Activated T-cell treated with anti-CD3 and anti-CD28 coated beads for 4 hours (primary cell): Measurements from ENCODE around the gene ELP2.
A peak's percentile ranks its signal among the peaks of the same experiment; 100 is the strongest.
"Not testable (repeated sequence)": the region's sequence is repeated elsewhere in the genome, so short reads cannot be mapped to it uniquely, and the experiment has no call there.

Experiments used
- DNase-seq: peaks from one replicate; pipeline ENCODE4 v3.0.0-alpha.2; 2020

Gene ELP2

DNA sequence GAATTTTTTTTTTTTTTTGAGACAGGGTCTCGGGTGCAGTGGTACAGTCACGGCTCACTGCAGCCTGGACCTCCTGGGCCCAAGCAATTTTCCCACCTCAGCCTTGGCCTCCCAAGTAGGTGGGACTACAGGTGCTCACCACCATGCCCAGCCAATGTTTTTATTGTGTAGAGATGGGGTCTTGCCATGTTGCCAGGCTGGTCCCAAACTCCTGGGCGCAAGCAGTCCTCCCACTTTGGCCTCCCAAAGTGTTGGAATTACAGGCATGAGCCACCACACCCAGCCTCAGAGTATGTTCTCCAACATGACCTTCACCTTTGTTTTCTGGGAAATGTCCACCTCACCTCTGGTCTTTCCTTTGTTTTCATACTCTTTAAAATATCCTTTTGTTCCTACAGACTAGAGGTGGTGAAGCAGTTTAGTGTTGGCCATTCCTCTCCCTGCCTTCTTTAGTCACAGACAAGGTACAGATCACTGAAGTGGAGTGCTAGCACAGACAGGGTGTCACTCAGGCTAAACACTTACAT lies 38.1 kb downstream of the ELP2 start:
- DNase-seq = no peak

DNA sequence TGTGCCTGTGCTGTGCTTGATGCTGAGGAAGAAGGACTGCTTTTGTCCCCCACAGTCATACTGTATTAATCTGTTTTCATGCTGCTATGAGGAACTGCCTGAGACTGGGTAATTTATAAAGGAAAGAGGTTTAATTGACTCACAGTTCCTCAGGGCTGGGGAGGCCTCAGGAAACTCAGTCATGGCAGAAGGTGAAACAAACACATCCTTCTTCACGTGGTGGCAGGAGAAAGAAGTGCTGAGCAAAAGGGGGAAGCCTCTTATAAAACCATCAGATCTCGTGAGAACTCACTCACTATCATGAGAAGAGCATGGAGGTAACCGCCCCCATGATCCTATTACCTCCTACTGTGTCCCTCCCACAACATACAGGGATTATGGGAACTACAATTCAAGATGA lies 38.6 kb downstream of the ELP2 start:
- not testable (repeated sequence) for DNase-seq

DNA sequence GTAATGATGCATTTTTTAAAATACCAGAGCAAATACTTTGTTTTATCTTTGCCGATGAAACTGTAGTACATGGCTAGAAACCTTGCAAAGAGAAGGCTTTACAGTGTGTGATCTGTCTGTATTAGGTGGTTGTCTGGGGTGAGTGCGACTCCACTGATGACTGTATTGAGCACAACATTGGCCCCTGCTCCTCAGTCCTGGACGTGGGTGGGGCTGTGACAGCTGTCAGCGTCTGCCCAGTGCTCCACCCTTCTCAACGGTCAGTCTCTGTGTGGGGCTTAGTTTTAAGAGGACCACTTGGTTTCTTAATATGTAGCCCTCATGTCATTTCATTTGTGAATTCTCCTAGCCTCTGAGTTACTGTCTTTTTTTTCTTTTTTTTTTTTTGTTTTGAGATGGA lies 40.2 kb downstream of the ELP2 start:
- no peak for DNase-seq

DNA sequence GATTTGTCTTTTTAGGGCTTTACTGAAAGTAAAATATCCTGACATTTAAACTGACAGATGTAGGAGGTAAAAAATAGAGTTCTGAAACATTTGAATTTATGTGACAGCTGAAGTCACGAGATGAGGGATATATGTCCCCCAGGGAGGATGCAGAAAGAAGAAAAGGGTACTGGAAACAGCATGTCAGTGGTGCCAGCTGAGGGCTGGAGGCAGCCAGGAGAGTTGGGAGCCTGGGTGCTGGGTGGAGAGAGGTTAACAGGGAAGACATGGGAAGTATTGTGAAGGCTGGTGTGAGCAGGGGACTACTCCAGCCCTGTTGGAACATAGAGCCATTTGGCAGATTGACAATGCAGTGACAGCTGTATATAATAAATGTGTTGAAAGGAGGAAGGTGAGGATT lies 45.8 kb downstream of the ELP2 start:
- DNase-seq = no peak

DNA sequence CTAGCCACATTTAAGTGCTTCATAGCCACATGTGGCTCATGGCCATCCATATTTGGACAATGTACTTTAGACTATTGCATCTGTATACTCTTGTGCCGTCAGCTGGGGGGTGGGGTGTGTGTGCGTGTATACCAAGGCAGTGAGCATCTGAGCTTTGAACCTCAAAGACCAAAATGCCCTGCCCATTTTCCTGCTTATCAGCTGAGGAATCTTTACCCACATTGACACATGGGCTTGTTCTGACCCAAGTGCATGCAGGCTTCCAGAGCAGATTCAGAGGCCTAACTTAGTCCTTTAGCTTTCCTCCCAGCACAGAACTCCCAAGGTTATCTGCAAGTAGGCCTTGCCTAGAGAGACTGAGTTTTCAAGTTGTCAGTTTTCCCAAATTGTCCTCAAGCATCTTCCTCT lies 46.5 kb downstream of the ELP2 start:
- DNase-seq = no peak

DNA sequence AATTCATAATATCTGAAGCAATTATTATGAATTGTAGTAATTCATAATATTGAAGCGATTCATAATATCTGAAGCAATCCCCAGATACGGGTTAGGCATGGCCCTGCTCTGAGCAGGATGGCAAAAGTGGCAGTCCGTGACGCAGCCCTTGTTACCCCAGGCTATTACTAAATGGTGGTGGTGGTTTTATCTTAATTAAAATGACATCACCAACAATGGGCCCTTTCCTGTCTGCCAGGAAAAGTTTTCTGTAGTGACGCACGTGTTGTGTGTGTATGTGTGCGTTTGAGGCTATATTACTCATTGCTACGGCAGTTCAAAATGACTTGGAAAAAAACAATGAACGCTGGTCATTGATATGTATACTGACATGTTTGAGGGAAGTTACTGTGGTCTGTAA lies 47.0 kb downstream of the ELP2 start:
- no peak for DNase-seq

DNA sequence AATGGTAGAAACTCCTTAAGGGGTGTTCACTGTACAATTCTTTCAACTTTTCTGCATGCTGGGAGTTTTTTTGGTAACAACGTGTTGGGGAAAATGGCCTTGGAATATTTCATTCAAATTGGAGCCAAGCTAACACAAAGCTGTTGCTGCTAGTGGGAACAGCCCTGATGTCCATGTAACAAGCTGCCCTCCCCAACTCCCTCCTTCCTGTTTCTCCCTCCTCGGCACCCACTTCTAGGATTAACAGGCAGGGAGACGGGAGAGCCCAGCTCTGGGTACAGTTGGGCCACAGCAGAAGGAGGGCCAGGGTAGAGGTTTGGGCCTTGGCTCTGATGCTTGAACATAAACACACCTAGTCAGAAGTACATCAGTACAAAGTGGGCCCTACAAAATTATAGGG lies 48.2 kb downstream of the ELP2 start:
- no peak for DNase-seq

DNA sequence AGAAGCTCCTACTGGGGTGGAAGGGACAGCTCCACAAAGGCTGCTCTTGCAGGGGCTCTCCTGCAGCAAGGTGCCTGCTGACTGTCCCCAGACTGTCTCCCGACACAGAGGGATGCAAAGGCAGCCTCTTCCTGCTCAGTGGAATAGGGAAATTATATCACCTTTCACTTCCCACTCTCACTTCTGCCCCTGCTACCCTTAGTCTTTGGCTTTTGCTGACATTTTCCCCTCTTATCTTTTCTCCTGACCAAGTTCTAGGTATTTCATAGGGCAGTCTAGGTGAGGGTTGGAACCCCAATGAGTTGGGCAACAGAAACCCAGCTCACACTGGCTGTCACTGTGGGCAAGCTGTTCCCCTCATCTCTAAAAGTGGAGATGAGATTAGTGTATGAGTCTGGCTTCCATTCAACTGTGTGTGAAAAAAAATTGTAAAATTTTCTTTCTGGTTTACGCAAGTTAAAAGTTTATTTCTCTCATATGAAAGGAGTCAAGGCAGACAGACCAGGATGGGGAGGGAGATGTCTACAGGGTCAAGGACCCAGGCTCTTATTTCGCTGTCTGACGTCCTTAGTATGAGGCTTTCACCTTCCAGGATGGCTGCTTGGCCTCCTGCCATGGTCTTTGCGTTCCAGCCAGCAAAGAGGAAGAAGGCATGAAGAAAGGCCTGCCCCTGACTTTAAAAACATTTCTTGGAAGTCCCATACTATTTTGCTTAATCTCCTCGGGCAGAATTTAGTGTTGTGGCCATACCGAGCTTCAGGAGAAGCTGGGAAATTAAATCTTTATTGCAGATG lies 50.1 kb downstream of the ELP2 start:
- no peak for DNase-seq

DNA sequence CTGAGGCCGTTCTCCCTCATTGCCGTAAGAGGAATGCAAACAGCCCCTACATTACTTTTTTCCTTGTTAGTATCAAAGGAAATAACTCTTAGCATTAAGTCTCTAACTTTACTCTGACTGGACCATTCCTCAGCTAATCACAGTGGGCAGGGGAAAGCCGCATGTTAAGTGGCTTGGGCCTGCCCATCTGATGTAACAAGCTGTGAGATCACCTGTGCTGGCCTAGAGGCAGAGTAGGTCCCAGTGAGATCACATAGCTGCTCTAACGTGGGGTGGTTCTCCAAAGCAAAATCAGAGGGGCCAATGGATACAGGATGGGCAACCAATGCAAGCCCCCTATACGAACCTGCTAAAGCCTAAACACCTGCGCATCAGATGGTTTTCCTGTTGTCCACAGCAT lies 51.7 kb downstream of the ELP2 start:
- no peak for DNase-seq

DNA sequence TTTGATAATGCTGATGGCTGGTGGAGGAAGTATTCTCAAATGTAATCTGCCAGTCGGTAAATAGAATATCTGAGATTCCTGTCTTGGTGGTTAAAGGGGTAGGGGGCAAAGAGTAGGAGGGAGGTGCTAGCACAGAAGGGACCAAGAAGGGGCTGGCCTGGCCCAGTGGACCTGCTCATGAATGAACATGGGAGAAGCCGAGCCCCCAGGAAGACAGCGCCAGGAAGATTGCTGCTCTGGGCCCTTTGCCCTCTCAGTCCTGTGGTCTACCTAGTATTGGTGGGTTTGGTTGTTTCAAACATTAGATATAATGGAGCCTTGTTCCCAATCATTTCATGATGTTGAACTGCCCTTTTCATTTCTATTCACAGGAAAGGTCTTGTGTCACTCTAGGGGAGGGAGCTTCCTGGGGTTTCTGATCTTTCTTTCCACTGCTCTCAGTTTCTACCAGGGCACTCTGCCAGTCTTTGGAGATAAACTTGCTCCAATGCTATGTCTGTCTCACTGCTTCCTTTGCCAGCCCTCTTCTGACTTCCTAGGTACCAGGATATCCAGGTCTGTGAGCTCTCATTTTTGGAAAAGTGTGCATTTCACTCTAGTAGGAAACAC lies 52.3 kb downstream of the ELP2 start:
- no peak for DNase-seq

DNA sequence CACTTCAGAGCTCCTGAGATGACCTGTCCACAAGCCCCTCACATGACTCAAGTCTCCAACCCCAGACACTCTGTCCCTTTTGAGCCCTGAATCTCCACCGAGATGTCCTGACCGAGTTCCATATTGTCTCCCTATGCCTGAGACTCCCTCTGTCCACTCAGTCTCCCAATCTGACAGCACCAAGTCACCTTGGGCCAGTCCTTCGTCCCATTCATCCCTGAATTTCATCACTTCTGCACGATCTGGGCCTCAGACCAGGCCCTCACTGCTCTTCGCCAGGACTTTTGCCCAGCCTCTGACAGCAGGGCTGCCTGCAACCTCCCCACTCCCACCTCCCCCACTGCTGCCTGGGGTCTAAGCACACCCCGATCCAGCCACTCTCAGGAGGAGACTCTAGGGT lies 53.3 kb downstream of the ELP2 start:
- DNase-seq = no peak

DNA sequence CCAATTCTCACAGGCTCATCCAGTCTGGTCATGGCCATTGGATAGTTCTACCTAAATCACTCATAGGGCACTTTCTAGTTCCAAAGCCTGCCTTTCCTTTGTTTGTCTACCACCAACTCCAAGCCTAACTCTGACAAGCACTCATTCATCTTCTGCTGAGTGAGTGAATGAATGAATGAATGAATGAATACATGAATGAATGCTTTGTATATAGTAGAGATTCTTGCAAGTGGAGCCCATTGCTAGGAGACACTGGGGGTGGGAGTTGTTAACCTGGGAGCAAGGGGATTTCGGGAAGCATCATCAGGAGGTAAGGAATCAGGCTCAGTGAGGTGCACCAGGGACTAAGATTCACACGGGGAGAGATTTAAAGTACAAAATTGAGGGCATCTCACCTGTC lies 54.3 kb downstream of the ELP2 start:
- no peak for DNase-seq

DNA sequence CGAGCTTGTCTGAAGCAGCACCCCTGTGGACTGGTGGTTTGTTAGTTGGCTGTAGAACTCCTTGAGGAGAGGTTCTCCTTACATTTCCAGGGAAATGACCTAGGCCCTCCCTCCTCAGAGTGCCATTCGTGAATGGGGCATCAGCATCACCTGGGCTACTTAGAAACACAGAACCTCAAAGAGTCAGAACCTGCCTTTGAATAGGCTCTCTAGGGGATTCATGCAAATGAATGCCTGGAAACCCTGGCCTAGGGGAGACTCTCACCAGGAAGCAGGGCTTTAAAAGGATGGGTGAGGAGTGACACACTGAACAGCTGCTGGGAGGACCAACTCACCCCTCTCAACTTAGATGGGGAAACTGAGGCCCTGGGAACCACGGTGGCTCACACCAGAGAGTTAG lies 55.5 kb downstream of the ELP2 start:
- no peak for DNase-seq

DNA sequence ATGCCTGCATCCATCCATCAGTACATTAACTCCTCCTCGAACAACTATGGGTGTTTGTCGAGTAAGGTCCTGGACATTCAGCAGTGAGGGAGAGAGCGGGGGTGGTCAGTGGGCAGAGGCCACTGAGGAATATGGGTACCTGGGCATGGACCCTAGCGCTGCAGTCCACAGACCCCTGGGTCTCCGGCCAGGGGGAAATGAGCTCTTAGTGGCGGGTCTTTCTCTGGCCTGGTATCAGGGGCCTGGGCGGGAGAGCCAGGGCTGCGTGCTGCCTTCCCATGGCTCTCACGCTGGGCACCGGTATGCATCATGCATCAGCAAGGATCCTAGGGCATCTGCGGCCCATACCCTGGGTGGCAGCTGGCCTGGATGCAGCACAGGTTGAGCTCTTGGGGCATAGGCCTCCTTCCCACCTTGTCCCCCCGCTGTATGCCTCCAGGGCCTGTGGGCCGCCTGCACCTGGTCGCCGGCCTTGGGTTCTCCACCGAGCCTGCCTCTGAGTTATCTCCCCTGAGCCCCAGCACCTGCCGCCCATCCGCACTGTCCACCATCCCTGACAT lies 56.3 kb downstream of the ELP2 start:
- DNase-seq = no peak

DNA sequence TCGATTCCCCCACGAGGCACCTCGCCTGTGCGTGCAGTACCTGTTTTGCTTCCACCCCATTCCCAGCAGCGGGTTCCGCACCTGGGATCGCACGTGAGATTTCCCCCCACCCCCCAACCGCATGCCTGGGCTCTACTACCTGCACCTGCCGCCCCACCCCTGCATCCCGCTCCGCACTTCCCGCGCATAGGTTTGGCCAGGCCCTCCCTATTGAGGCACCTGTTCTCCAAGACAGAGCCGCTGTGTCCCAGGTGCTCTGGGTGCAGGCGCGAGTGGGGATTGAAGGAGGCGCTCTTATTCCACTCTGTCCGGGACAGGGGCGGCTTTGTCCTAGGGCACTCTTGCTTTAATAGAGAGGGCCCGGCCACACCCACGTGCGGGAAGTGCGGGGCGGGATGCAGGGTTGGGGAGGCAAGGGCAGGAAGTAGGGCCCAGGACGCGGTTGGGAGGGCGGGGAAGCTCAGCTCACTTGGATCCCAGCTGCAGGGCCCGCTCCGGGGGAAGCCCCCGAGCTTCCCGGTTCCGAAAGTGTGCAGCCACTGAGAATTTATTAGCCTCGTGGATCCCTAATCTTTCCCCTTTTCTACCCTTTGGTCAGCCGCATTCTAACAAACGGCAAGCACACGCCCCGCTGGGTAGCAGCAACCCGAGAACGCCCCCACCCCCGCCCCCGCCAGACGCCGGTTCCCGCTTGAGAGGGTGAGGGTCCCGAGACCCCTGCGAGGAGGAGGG lies 56.9 kb downstream of the ELP2 start:
- no peak for DNase-seq

DNA sequence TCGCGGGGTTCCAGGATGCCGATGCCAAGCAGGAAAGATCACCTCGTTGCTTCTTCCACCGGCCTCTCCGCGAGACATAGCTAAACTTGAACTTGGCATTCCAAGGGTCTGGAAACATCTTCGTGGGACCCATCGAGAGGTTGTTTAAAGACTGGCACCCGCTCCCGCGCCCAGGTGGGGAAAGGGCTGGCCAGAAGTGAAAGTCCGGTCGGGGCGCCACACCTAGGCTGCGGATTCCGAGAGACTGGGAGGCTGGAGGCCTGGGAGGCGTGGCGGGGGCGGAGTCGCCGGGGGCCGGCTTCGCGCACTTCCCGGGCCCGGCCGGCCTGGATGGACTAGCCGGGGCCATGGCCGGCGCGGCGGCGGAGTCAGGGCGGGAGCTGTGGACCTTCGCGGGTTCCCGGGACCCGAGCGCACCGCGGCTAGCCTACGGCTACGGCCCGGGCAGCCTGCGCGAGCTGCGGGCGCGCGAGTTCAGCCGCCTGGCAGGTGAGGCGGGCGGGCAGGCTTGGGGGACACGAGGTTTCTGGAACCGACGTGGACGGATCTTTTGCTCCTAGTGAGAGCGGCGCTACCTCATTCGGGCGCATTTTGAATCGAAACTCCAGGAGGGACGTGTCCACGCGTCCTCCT lies 57.6 kb downstream of the ELP2 start, which contains the start of gene MOCOS:
TSS of gene MOCOS (plus strand) at position 305 of the 633 bp plus-strand sequence. CDS start at position 348, 43 bp downstream.
- peak; percentile 17 for DNase-seq

DNA sequence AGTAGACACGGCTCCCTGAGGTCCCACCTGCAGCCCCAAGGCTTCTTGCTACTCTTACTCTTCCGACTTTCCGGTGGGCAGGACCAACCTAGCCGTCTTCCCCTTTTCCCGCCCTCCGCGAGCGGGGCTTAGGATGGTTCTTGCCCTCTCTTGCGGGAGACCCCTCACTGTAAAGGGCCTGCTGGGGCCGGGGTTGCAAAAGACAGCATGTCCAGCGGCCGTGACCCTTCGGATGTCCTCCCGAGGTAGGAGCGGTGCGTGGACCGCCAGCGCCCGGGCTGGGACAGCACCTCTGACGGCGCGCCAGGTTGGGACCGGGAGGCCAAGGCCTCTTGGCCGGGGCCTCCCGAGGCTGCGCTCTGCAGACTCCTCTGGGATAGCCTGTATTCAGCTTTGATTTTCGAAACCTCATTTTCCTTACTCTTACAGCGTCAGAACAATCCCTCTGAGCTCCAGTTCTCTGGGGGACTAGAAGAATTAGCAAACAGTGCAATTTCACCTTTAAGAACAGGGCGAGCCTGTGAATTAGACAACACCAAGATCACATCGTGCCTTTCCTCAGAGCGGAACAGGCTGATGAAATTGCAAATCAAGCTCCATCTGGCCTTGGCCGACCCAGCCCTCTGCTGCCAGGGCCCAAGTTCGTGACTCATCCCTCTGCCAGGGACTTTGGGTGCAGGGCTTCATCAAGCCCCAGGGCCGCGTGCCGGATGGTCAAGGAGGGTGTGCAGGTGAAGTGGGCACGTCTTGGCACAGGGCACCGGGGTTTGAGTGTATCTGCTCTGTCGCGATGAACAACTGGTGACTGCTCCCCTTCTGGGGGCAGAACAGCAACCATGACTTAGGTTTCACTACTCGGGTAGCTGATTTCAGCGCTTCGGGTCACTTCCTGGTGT lies 58.4 kb downstream of the ELP2 start:
- DNase-seq = no peak

DNA sequence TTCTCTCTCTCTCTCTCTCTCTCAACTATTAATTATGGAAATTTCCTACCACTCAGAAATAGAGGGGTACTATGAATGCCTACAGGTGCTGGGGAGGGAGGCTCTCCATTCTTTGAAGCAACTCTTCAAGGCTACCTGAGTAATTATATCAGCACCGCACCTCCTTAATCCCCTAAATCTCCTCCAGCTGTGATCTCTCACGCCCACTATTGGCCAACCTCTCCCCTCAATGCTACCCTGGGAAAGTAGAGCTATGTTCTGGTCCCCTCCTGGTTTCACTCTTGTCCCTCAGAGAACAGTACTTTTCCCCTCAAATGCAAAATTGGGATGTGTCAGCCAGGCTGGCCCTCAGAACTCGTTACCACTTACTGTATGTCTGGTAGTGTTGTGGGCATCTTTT lies 59.2 kb downstream of the ELP2 start:
- no peak for DNase-seq

DNA sequence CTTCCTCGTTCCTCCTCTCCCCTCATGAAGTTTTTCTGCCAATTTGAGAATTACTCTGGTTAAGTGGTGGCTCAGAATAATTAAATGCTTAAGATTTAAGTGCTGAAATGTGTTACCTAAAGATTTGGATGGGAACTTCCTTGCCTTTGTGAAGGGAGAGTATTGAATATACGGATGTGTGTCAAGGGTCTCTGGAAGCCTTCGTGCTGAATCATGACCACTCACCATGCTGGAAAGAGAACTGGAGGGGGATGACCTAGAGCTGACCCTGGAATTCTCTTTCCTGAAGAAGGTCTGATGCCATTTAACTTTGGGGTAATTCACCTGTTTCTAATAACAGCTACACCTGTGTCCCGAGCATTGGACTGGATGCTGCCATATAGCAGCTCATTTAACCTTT lies 59.8 kb downstream of the ELP2 start:
- DNase-seq = no peak

DNA sequence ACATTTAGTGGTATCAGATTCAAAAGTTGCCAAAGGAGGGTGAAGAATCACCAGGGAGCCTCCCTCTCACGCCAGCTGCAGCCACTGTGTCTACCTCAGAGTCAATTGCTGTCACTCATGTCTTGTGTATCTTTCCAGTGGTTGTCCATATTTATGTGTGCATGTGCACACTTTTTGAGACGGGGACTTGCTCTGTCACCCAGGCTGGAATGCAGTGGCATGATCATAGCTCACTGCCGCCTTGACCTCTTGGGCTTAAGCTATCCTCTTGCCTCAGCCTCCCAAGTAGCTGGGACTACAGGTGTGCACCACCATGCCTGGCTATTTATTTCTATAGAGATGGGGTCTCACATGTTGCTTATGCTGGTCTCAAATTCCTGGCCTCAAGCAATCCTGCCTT lies 61.6 kb downstream of the ELP2 start:
- no peak for DNase-seq

DNA sequence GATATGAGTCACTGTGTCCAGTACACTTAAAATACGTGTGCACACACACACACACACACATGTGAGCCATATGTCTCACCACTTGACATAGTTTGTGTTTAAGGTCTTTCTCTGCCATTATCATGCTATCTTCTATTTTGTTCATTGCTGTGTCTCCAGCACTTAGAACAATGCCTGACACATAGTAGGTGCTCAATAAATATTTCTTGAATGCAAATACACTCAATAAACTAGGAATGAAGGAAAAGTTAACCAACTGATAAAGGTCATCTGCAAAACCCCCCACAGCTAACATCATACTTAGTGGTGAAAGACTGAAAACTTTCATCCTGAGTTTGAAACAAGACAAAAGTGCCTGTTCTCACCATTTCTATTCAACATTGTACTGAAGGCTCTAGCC lies 62.0 kb downstream of the ELP2 start:
- no peak for DNase-seq
